ENCODE measurements around the gene ERC1.

Gene ERC1

DNA sequence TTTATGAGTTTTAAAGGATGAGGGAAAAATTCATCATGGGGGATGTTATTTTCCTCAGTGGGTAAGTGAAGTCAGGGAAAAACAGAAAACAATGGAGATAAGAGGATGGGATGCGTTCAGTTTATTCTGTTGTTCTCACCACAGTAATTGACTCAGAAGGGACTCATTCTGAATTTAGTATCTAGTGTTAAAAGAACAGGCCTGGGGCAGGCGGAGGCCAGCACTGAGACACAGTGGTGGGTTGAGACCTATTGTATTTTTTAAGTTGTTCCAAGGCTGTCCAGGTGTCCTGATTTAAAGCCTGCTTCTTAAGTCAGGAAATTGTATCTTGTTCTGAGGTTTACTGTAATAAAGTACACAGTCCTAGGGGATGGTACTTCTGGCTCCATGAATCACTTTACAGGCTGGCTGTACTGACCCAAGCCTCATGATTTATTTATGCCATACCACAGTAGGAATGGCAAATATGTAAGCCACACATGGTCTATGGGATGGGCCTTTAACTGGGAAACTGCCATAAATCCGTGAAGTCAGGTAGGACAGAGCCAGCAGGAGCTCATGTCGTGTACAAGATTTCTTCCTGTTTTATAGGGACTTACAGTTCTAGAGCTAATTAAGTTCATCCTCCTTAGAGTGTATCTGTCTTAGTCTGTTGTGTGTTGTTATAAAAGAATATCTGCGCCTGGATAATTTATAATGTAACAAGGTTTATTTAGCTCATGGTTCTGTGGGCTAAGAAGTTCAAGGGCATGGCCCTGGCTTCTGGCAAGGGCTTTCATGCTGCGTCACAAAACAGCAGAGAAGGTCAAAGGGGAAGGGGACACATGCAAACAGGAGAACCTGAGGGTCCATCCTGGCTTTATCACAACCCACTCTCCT, 359.3 kb downstream of the ERC1 start:
- H3K9me2 ChIP-seq (ENCODE audit: low read depth, low read length): no peaks in the 10 kb centered on the region
- H3K27ac ChIP-seq (ENCODE audit: low read depth, low read length, poor library complexity, severe bottlenecking): no peak overlapping the region
- H3K4me1 ChIP-seq (ENCODE audit: insufficient read depth, low read length, severe bottlenecking): no peaks in the 10 kb centered on the region
- no peak overlapping the region for H3K9ac ChIP-seq (ENCODE audit: low read length)
- TF ChIP-seq EZH2 (IDR thresholded peaks at IDR 0.05; ENCODE audit: borderline replicate concordance, low read length): no peak
- TF ChIP-seq, protein P1, sequence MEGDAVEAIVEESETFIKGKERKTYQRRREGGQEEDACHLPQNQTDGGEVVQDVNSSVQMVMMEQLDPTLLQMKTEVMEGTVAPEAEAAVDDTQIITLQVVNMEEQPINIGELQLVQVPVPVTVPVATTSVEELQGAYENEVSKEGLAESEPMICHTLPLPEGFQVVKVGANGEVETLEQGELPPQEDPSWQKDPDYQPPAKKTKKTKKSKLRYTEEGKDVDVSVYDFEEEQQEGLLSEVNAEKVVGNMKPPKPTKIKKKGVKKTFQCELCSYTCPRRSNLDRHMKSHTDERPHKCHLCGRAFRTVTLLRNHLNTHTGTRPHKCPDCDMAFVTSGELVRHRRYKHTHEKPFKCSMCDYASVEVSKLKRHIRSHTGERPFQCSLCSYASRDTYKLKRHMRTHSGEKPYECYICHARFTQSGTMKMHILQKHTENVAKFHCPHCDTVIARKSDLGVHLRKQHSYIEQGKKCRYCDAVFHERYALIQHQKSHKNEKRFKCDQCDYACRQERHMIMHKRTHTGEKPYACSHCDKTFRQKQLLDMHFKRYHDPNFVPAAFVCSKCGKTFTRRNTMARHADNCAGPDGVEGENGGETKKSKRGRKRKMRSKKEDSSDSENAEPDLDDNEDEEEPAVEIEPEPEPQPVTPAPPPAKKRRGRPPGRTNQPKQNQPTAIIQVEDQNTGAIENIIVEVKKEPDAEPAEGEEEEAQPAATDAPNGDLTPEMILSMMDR (IDR thresholded peaks at IDR 0.05; ENCODE audit: low read length): no peak
- H4K20me1 ChIP-seq (ENCODE audit: insufficient read depth, low read length): no peaks in the 10 kb centered on the region
- no peaks in the 10 kb centered on the region for H3K79me2 ChIP-seq (ENCODE audit: insufficient read depth, low read length)
- no peaks in the 10 kb centered on the region for H3K27me3 ChIP-seq (ENCODE audit: insufficient read depth, low read length)
- no peak overlapping the region for H2AFZ ChIP-seq (ENCODE audit: low read length)
- H3F3A ChIP-seq (ENCODE audit: insufficient read depth, low read length): no peaks in the 10 kb centered on the region
- no peaks in the 10 kb centered on the region for H3K9me3 ChIP-seq (ENCODE audit: low read length)
- no peaks in the 10 kb centered on the region for H3K36me3 ChIP-seq (ENCODE audit: insufficient read depth, low read length)
- H3K4me2 ChIP-seq (ENCODE audit: low read length): no peak overlapping the region
- no peak overlapping the region for H3K4me3 ChIP-seq (ENCODE audit: low read depth, low read length, poor library complexity, severe bottlenecking)

DNA sequence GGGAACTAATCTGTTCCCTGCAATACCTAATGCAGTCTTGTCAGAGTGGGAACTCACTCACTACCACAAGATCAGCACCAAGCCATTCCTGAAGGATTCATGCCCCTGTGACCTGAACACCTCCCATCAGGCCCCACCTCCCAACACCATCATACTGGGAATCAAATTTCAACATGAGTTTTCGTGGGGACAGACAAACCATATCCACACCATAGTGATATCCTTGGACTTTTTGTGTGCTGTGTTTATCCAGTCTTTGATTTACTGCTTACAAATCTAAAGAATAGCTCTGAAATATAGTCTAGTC, 359.9 kb downstream of the ERC1 start:
- no peaks in the 10 kb centered on the region for H3K9me2 ChIP-seq (ENCODE audit: low read depth, low read length)
- no peaks in the 10 kb centered on the region for H3K36me3 ChIP-seq (ENCODE audit: insufficient read depth, low read length)
- H3K4me2 ChIP-seq (ENCODE audit: low read length): no peak overlapping the region
- H3K79me2 ChIP-seq (ENCODE audit: insufficient read depth, low read length): no peaks in the 10 kb centered on the region
- TF ChIP-seq, protein P1 (IDR thresholded peaks at IDR 0.05; ENCODE audit: low read length): no peak
- TF ChIP-seq EZH2 (IDR thresholded peaks at IDR 0.05; ENCODE audit: borderline replicate concordance, low read length): no peak
- no peak overlapping the region for H2AFZ ChIP-seq (ENCODE audit: low read length)
- no peaks in the 10 kb centered on the region for H3K9me3 ChIP-seq (ENCODE audit: low read length)
- H3F3A ChIP-seq (ENCODE audit: insufficient read depth, low read length): no peaks in the 10 kb centered on the region
- H3K27me3 ChIP-seq (ENCODE audit: insufficient read depth, low read length): no peaks in the 10 kb centered on the region
- H3K27ac ChIP-seq (ENCODE audit: low read depth, low read length, poor library complexity, severe bottlenecking): no peak overlapping the region
- H3K4me1 ChIP-seq (ENCODE audit: insufficient read depth, low read length, severe bottlenecking): no peaks in the 10 kb centered on the region
- no peak overlapping the region for H3K4me3 ChIP-seq (ENCODE audit: low read depth, low read length, poor library complexity, severe bottlenecking)
- no peak overlapping the region for H3K9ac ChIP-seq (ENCODE audit: low read length)
- no peaks in the 10 kb centered on the region for H4K20me1 ChIP-seq (ENCODE audit: insufficient read depth, low read length)

DNA sequence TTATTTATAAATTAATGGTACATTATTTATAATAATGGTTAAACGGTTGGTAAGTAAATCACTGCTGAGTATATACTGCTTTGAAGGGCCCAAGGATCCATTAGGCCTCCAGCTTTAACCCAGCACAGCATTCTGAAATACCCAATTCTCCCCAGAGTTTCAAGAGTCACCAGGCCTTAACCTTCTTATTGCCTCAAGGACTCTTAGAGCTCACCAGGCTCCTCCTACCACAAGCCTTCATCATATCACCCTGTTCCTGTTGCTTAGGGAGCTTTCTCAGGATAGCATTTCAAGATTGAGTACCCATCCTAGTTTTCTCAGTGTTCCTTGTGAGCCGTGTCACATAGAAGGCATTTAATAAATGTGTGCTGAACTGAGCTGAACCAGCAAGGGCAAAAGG, 360.9 kb downstream of the ERC1 start:
- H3K79me2 ChIP-seq (ENCODE audit: insufficient read depth, low read length): no peaks in the 10 kb centered on the region
- H3K36me3 ChIP-seq (ENCODE audit: insufficient read depth, low read length): no peaks in the 10 kb centered on the region
- no peak overlapping the region for H2AFZ ChIP-seq (ENCODE audit: low read length)
- H3K9ac ChIP-seq (ENCODE audit: low read length): no peak overlapping the region
- H3K4me3 ChIP-seq (ENCODE audit: low read depth, low read length, poor library complexity, severe bottlenecking): no peak overlapping the region
- H3K27ac ChIP-seq (ENCODE audit: low read depth, low read length, poor library complexity, severe bottlenecking): no peak overlapping the region
- H3K9me3 ChIP-seq (ENCODE audit: low read length): no peaks in the 10 kb centered on the region
- H3K9me2 ChIP-seq (ENCODE audit: low read depth, low read length): no peaks in the 10 kb centered on the region
- TF ChIP-seq, protein P1 (IDR thresholded peaks at IDR 0.05; ENCODE audit: low read length): no peak
- no peak for TF ChIP-seq EZH2 (IDR thresholded peaks at IDR 0.05; ENCODE audit: borderline replicate concordance, low read length)
- no peaks in the 10 kb centered on the region for H3K4me1 ChIP-seq (ENCODE audit: insufficient read depth, low read length, severe bottlenecking)
- no peaks in the 10 kb centered on the region for H3F3A ChIP-seq (ENCODE audit: insufficient read depth, low read length)
- H4K20me1 ChIP-seq (ENCODE audit: insufficient read depth, low read length): no peaks in the 10 kb centered on the region
- H3K4me2 ChIP-seq (ENCODE audit: low read length): no peak overlapping the region
- H3K27me3 ChIP-seq (ENCODE audit: insufficient read depth, low read length): no peaks in the 10 kb centered on the region

Data from OCI-LY1 (cell line).